HepG2 (cell line): ENCODE data around the gene RNH1. TPM values are rescaled to one million over a fixed set of nuclear protein-coding genes. Genes with fewer than 3 reads are reported as not detected.

Source experiments
- ATF7 ChIP-seq, 2 experiments: fragments of 450-650 bp in 1 of 2; sonication (generic) in 1 of 2; formaldehyde crosslinking in 1 of 2; IDR thresholded peaks; 2 replicates each; pipeline versions ENCODE4 v1.4.0 to v1.6.1; 2016 to 2020; ENCODE audit warnings: antibody characterized with exemption in 1 of 2, mild to moderate bottlenecking in 1 of 2, missing genetic modification reagents in 1 of 2
- FOXM1 ChIP-seq: sonication (generic); formaldehyde crosslinking; IDR thresholded peaks from 2 replicates; pipeline ENCODE4 v1.5.0; 2020; ENCODE audit warnings: missing genetic modification reagents
- HDAC1 ChIP-seq: sonication (generic); formaldehyde crosslinking; IDR thresholded peaks from 2 replicates; pipeline ENCODE4 v1.5.1; 2020; ENCODE audit warnings: mild to moderate bottlenecking, missing genetic modification reagents
- PHF8 ChIP-seq: sonication (generic); formaldehyde crosslinking; IDR thresholded peaks from 2 replicates; pipeline ENCODE4 v1.5.0; 2020; ENCODE audit warnings: missing genetic modification reagents
- RXRB ChIP-seq: IDR thresholded peaks from 2 replicates; pipeline ENCODE4 v1.6.1; 2016; ENCODE audit warnings: borderline replicate concordance, missing genetic modification reagents, missing compliant biosample characterization
- ZBTB20 ChIP-seq: sonication (generic); formaldehyde crosslinking; IDR thresholded peaks from 2 replicates; pipeline ENCODE4 v1.8.1; 2023; ENCODE audit warnings: missing genetic modification reagents, low read depth, mild to moderate bottlenecking, borderline replicate concordance
- ZNF101 ChIP-seq: sonication (generic); formaldehyde crosslinking; IDR thresholded peaks from 2 replicates; pipeline ENCODE4 v1.4.0; 2020; ENCODE audit warnings: mild to moderate bottlenecking, low read depth, missing genetic modification reagents, borderline replicate concordance
- ZNF460 ChIP-seq: sonication (generic); formaldehyde crosslinking; IDR thresholded peaks from 2 replicates; pipeline ENCODE4 v1.5.1; 2020; ENCODE audit warnings: missing genetic modification reagents, mild to moderate bottlenecking, borderline replicate concordance
- ZNF747 ChIP-seq: sonication (generic); formaldehyde crosslinking; IDR thresholded peaks from 2 replicates; pipeline ENCODE4 v1.8.1; 2023; ENCODE audit warnings: missing genetic modification reagents, mild to moderate bottlenecking, borderline replicate concordance
- ZNF766 ChIP-seq: sonication (generic); formaldehyde crosslinking; IDR thresholded peaks from 2 replicates; pipeline ENCODE4 v1.5.0; 2020; ENCODE audit warnings: missing genetic modification reagents, borderline replicate concordance
- polyA plus RNA-seq, 8 experiments: library from polyadenylated mRNA; depleted of rRNA in 3 of 8; stranded (reverse) in 7 of 8; unstranded in 1 of 8; fragments of >200 nt; fragmentation: Illumina TruSeq in 4 of 8; extraction: Trizol in 4 of 8; gene quantifications; 2 replicates each; pipeline versions ENCODE4 v1.2.1 to v1.2.3, GENCODE V29; 2011 to 2016; ENCODE audit warnings: low read depth in 4 of 8, missing spikeins in 1 of 8, mixed read lengths in 1 of 8; ENCODE audit not compliant: insufficient read depth in 1 of 8
- total RNA-seq, 5 experiments: library from RNA; depleted of rRNA; stranded (reverse); fragments of >200 nt; fragmentation: Illumina TruSeq; extraction: Trizol; gene quantifications; 2 replicates each; pipeline ENCODE4 v1.2.3, GENCODE V29; 2016; ENCODE audit warnings: low read depth in 1 of 5
- TF ChIP-seq, protein P1 (sequence below): sonication (generic); formaldehyde crosslinking; IDR thresholded peaks from 2 replicates; pipeline ENCODE4 v1.5.1; 2020; ENCODE audit warnings: mild to moderate bottlenecking, missing genetic modification reagents, moderate library complexity
- TF ChIP-seq, protein P2 (sequence below): sonication (generic); formaldehyde crosslinking; IDR thresholded peaks from 2 replicates; pipeline ENCODE4 v1.5.0; 2020; ENCODE audit warnings: mild to moderate bottlenecking, missing genetic modification reagents, moderate library complexity
- TF ChIP-seq, protein P3 (sequence below): sonication (generic); formaldehyde crosslinking; IDR thresholded peaks from 2 replicates; pipeline ENCODE4 v1.4.0; 2020; ENCODE audit warnings: mild to moderate bottlenecking, missing genetic modification reagents
- TF ChIP-seq, protein P4 (sequence below): sonication (generic); formaldehyde crosslinking; IDR thresholded peaks from 2 replicates; pipeline ENCODE4 v1.8.0; 2022; ENCODE audit warnings: mild to moderate bottlenecking, missing genetic modification reagents, moderate library complexity
- TF ChIP-seq, protein P5 (sequence below): sonication (generic); formaldehyde crosslinking; IDR thresholded peaks from 2 replicates; pipeline ENCODE4 v1.5.0; 2020; ENCODE audit warnings: missing genetic modification reagents, mild to moderate bottlenecking, borderline replicate concordance
- TF ChIP-seq, protein P6 (sequence below): sonication (generic); formaldehyde crosslinking; IDR thresholded peaks from 2 replicates; pipeline ENCODE4 v1.4.0; 2020; ENCODE audit warnings: missing genetic modification reagents

The RNH1 gene
- total and polyA plus RNA-seq, 2 of the 13 experiments (the other 11 are each of a cell fraction or from before 2014, with no cell fraction given) = 36.0 to 74.1 TPM

DNA sequence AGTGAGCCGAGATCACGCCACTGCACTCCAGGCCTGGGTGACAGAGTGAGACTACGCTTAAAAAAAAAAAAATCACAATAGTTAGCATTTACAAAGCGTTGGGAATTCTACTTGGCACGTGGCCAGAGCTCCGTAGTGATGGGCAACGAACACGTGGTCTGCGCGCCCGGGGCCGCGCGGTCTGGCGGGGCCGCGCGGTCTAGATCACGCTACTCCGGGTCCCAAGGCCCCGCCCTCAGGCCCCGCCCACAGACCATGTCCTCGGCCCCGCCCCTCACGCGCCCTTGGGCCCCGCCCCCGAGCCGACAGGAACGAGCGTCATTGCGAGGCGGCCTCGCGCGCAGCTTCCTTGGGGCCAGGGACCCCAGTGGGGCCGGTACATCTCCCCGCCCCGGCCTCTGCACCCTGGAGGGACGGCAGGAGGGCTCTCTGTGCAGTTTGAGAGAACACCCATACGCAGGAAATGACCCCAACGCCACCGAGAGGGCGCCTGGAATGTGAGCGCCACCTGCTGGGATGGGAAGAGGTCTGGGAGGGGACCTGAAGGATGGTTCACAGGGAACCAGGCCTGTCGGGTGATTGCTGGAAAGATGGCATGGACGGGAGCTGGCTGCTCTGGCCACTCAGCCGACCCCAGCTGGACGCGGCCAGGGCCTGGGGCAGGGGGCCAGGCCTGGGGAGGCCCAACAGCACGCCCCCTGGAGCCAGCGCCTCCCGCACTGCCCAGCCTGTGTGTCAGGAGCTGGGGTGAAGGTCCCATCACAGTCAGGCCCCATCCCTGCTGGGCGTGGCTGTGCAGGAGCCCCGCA lies 58.9 kb downstream of the RNH1 start (continued):
- no peak for TF ChIP-seq ATF7 (IDR thresholded peaks at IDR 0.05)
- 0 out of 2 replicates have a peak, but pooled peaks have one; percentile 28 for TF ChIP-seq ATF7 (CRISPR knock-in tag; IDR thresholded peaks at IDR 0.05)
- peak; percentile 57; the same call in 1 of the 2 replicates for TF ChIP-seq ZBTB20 (CRISPR knock-in tag)
- peak; percentile 67; the same call in 1 of the 2 replicates for TF ChIP-seq RXRB (CRISPR knock-in tag)
- no peak for TF ChIP-seq ZNF101
- TF ChIP-seq, protein P1, sequence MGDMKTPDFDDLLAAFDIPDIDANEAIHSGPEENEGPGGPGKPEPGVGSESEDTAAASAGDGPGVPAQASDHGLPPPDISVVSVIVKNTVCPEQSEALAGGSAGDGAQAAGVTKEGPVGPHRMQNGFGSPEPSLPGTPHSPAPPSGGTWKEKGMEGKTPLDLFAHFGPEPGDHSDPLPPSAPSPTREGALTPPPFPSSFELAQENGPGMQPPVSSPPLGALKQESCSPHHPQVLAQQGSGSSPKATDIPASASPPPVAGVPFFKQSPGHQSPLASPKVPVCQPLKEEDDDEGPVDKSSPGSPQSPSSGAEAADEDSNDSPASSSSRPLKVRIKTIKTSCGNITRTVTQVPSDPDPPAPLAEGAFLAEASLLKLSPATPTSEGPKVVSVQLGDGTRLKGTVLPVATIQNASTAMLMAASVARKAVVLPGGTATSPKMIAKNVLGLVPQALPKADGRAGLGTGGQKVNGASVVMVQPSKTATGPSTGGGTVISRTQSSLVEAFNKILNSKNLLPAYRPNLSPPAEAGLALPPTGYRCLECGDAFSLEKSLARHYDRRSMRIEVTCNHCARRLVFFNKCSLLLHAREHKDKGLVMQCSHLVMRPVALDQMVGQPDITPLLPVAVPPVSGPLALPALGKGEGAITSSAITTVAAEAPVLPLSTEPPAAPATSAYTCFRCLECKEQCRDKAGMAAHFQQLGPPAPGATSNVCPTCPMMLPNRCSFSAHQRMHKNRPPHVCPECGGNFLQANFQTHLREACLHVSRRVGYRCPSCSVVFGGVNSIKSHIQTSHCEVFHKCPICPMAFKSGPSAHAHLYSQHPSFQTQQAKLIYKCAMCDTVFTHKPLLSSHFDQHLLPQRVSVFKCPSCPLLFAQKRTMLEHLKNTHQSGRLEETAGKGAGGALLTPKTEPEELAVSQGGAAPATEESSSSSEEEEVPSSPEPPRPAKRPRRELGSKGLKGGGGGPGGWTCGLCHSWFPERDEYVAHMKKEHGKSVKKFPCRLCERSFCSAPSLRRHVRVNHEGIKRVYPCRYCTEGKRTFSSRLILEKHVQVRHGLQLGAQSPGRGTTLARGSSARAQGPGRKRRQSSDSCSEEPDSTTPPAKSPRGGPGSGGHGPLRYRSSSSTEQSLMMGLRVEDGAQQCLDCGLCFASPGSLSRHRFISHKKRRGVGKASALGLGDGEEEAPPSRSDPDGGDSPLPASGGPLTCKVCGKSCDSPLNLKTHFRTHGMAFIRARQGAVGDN = peak; percentile 92
- peak; percentile 87 for TF ChIP-seq HDAC1 (CRISPR knock-in tag)
- TF ChIP-seq PHF8 (CRISPR knock-in tag) = peak; percentile 87
- no peak for TF ChIP-seq FOXM1 (CRISPR knock-in tag)
- TF ChIP-seq ZNF766 = 0 out of 2 replicates have a peak, but pooled peaks have one; percentile 26
- TF ChIP-seq, protein P2, sequence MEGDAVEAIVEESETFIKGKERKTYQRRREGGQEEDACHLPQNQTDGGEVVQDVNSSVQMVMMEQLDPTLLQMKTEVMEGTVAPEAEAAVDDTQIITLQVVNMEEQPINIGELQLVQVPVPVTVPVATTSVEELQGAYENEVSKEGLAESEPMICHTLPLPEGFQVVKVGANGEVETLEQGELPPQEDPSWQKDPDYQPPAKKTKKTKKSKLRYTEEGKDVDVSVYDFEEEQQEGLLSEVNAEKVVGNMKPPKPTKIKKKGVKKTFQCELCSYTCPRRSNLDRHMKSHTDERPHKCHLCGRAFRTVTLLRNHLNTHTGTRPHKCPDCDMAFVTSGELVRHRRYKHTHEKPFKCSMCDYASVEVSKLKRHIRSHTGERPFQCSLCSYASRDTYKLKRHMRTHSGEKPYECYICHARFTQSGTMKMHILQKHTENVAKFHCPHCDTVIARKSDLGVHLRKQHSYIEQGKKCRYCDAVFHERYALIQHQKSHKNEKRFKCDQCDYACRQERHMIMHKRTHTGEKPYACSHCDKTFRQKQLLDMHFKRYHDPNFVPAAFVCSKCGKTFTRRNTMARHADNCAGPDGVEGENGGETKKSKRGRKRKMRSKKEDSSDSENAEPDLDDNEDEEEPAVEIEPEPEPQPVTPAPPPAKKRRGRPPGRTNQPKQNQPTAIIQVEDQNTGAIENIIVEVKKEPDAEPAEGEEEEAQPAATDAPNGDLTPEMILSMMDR (CRISPR knock-in tag) = peak; percentile 99
- TF ChIP-seq, protein P3, sequence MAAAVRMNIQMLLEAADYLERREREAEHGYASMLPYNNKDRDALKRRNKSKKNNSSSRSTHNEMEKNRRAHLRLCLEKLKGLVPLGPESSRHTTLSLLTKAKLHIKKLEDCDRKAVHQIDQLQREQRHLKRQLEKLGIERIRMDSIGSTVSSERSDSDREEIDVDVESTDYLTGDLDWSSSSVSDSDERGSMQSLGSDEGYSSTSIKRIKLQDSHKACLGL (CRISPR knock-in tag) = 0 out of 2 replicates have a peak, but pooled peaks have one; percentile 35
- TF ChIP-seq, protein P4, sequence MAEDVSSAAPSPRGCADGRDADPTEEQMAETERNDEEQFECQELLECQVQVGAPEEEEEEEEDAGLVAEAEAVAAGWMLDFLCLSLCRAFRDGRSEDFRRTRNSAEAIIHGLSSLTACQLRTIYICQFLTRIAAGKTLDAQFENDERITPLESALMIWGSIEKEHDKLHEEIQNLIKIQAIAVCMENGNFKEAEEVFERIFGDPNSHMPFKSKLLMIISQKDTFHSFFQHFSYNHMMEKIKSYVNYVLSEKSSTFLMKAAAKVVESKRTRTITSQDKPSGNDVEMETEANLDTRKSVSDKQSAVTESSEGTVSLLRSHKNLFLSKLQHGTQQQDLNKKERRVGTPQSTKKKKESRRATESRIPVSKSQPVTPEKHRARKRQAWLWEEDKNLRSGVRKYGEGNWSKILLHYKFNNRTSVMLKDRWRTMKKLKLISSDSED = no peak
- TF ChIP-seq, protein P5, sequence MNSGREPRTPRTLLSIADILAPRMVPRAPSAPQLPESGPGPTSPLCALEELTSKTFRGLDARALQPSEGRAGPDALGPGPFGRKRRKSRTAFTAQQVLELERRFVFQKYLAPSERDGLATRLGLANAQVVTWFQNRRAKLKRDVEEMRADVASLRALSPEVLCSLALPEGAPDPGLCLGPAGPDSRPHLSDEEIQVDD (CRISPR knock-in tag) = no peak
- TF ChIP-seq ZNF747 (CRISPR knock-in tag) = no peak
- TF ChIP-seq ZNF460 (CRISPR knock-in tag) = no peak
- TF ChIP-seq, protein P6, sequence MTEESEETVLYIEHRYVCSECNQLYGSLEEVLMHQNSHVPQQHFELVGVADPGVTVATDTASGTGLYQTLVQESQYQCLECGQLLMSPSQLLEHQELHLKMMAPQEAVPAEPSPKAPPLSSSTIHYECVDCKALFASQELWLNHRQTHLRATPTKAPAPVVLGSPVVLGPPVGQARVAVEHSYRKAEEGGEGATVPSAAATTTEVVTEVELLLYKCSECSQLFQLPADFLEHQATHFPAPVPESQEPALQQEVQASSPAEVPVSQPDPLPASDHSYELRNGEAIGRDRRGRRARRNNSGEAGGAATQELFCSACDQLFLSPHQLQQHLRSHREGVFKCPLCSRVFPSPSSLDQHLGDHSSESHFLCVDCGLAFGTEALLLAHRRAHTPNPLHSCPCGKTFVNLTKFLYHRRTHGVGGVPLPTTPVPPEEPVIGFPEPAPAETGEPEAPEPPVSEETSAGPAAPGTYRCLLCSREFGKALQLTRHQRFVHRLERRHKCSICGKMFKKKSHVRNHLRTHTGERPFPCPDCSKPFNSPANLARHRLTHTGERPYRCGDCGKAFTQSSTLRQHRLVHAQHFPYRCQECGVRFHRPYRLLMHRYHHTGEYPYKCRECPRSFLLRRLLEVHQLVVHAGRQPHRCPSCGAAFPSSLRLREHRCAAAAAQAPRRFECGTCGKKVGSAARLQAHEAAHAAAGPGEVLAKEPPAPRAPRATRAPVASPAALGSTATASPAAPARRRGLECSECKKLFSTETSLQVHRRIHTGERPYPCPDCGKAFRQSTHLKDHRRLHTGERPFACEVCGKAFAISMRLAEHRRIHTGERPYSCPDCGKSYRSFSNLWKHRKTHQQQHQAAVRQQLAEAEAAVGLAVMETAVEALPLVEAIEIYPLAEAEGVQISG (CRISPR knock-in tag) = peak; percentile 85
